Activated CD4-positive, alpha-beta T cell treated with anti-CD3 and anti-CD28 coated beads, Interleukin-2, amount 10 ng/mL, durations not matched to agents 7 days and 5 days (primary cell): ENCODE data around the gene ADAP1. TPM values are rescaled to one million over a fixed set of nuclear protein-coding genes. Genes with fewer than 3 reads are reported as not detected.
"Not testable (repeated sequence)": the region's sequence is repeated elsewhere in the genome, so short reads cannot be mapped to it uniquely, and the experiment has no call there.

Source experiments
- CTCF ChIA-PET: fragments of 350-600 bp; sonication (Branson Sonifier 250); formaldehyde crosslinking; loops from one replicate; lab custom pipeline; 2021; ENCODE audit warnings: antibody characterized with exemption; lab: Charles Lee
- POLR2A ChIA-PET: fragments of 350-600 bp; sonication (Branson Sonifier 250); formaldehyde crosslinking; loops from one replicate; lab custom pipeline; 2021; ENCODE audit warnings: antibody characterized with exemption; lab: Charles Lee
- DNase-seq: peaks from one replicate; pipeline ENCODE4 v3.0.0-alpha.2; 2020
- H3K27ac Mint-ChIP-seq: one replicate; pipeline ENCODE4 v1.8.0; 2021; ENCODE audit warnings: mild to moderate bottlenecking, moderate library complexity, mixed read lengths
- H3K27me3 Mint-ChIP-seq: one replicate; pipeline ENCODE4 v1.8.0; 2021; ENCODE audit warnings: mixed read lengths
- H3K36me3 Mint-ChIP-seq: one replicate; pipeline ENCODE4 v1.8.0; 2021; ENCODE audit warnings: low read depth, mixed read lengths
- H3K4me1 Mint-ChIP-seq: one replicate; pipeline ENCODE4 v1.8.0; 2021; ENCODE audit warnings: mixed read lengths
- H3K4me3 Mint-ChIP-seq: one replicate; pipeline ENCODE4 v1.8.0; 2021; ENCODE audit warnings: mild to moderate bottlenecking, moderate library complexity, mixed read lengths
- H3K9me3 Mint-ChIP-seq: one replicate; pipeline ENCODE4 v1.8.0; 2021; ENCODE audit warnings: mixed read lengths
- total RNA-seq, 2 experiments: library from RNA; stranded (reverse); gene quantifications; one replicate each; pipeline ENCODE4 v1.2.3, GENCODE V29; 2021

ADAP1 gene
- total RNA-seq, 2 experiments from 2014 or later, result 12.4 to 13.5 TPM

DNA sequence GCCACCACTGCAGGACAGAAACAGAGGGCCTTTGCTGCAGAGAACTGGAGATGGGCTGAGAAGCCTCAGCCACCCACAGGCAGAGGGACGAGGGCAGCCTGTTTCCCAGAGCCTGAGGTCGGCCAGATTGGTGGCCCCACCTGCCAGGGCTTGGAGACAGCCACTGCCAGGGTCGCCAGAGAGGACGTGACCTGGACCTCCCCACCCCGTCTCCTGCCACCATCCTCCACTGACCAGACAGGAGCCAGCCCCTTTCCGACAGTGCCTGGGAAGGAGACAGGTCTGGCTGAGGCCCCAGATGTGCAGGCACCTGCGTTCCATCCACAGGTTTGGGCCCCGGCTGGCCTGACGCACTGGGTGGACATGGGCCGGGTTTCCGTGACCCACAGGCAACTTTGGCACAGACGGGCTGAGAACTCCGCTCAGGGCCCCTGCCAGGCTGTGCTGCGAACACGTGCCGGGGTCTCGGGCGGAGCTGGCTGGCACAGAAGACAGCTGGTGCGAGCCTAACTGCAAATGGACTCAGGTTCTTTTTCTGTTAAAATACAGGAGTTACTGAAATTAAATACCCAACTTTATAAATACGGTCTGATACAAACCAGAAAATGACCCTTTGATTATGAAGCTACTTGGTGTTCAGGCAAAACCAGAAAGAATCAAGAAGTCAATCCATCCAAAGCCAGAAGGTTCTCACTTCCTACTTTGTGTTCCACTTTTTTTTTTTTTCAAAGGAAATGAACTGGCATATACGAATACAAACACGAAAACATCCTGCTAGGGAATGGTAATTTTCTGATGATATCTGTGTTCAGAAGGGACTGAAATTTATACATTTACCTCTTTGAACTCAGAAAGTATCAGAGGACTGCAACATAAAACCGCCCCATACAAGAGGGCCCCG is 14.0 kb upstream of the ADAP1 start:
- no peak overlapping the region for H3K27ac Mint-ChIP-seq

GRCh38 chr7:967361-968082 is 13.0 kb upstream of the ADAP1 start:
- POLR2A ChIA-PET, result no interaction called here
- Mint-ChIP-seq H3K4me3 (no peak overlapping the region), H3K4me1 (peaks cover 27% of the 10 kb centered on the region), H3K36me3 (peaks cover 26% of the 10 kb centered on the region), H3K27ac (no peak overlapping the region), H3K9me3 (no peaks in the 10 kb centered on the region), H3K27me3 (peaks cover 4% of the 10 kb centered on the region)
- CTCF ChIA-PET, result no interaction called here
- DNase-seq, result no peak

More for the DNA sequence above, 14.0 kb upstream of the ADAP1 start:
- no peak for DNase-seq
- Mint-ChIP-seq H3K27me3 (peaks cover 4% of the 10 kb centered on the region), H3K9me3 (no peaks in the 10 kb centered on the region), H3K36me3 (peaks cover 31% of the 10 kb centered on the region), H3K4me1 (peaks cover 36% of the 10 kb centered on the region), H3K4me3 (no peak overlapping the region)
- ChIA-PET POLR2A (interaction anchor here (0.5 kb wide), 1 partner anchor 151 kb away, joined by 3 read pairs; no protein-coding TSS in a partner anchor), CTCF (no interaction called here)

DNA sequence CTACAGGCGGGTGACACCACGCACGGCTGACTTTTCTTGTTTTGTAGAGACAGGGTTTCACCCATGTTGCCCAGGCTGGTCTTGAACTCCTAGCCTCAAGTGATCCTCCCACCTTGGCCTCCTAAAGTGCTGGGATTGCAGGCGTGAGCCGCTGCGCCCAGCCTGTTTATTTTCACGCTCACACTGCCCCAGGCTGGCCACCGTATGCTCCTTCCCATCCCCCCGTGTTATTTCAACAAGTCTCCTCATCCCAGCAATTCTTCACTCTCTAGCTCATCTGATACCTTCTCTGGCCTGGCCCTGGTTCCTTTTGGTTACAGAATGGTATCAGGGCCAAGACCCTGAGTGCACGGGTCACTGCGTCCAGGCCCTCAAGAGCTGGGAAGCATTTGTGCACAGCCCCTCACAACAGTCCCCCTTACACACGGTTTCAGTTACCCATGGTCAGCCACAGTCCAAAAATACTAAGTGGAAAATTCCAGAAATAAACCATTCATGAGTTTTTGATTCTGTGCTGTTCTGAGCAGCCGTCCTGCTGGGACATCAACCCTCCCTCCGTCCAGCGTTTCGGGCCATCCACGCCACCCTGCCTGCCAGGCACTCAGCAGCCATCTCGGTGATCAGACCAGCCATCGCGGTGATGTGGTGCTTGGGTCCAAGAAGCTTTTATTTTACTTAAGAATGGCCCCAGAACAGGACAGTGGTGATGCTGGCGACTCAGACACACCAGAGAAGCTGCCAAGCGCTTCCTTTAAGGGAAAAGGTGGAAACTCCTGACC is 12.0 kb upstream of the ADAP1 start:
- Mint-ChIP-seq H3K4me1 (peaks cover 20% of the 10 kb centered on the region), H3K27ac (no peak overlapping the region), H3K4me3 (no peak overlapping the region), H3K36me3 (peaks cover 19% of the 10 kb centered on the region), H3K9me3 (no peaks in the 10 kb centered on the region), H3K27me3 (peaks cover 7% of the 10 kb centered on the region)
- ChIA-PET POLR2A (no interaction called here), CTCF (interaction anchor here (0.6 kb wide), 1 partner anchor 508 kb away, joined by 3 read pairs; no protein-coding TSS in a partner anchor)
- no peak for DNase-seq

GRCh38 chr7:964401-965231 is 10.1 kb upstream of the ADAP1 start:
- Mint-ChIP-seq H3K27ac (no peak overlapping the region), H3K4me3 (no peak overlapping the region), H3K27me3 (peaks cover 7% of the 10 kb centered on the region), H3K9me3 (no peaks in the 10 kb centered on the region), H3K36me3 (peaks cover 10% of the 10 kb centered on the region), H3K4me1 (peaks cover 14% of the 10 kb centered on the region)
- POLR2A ChIA-PET, result no interaction called here
- CTCF ChIA-PET, result interaction anchor here (0.7 to 1.0 kb wide), 3 partner anchors 28 to 271 kb away, joined by 3 read pairs; no protein-coding TSS in a partner anchor
- no peak for DNase-seq

- ChIA-PET CTCF (interaction anchor here (0.6 to 0.8 kb wide), 2 partner anchors 11 to 272 kb away, joined by 3 read pairs; no protein-coding TSS in a partner anchor), POLR2A (no interaction called here)
- Mint-ChIP-seq H3K36me3 (peaks cover 10% of the 10 kb centered on the region), H3K27ac (no peak overlapping the region), H3K27me3 (peaks cover 7% of the 10 kb centered on the region), H3K9me3 (no peaks in the 10 kb centered on the region), H3K4me3 (no peak overlapping the region), H3K4me1 (peaks cover 14% of the 10 kb centered on the region)
- no peak for DNase-seq
Observed at GRCh38 chr7:963236-964078, 9.0 kb upstream of the ADAP1 start.

DNA sequence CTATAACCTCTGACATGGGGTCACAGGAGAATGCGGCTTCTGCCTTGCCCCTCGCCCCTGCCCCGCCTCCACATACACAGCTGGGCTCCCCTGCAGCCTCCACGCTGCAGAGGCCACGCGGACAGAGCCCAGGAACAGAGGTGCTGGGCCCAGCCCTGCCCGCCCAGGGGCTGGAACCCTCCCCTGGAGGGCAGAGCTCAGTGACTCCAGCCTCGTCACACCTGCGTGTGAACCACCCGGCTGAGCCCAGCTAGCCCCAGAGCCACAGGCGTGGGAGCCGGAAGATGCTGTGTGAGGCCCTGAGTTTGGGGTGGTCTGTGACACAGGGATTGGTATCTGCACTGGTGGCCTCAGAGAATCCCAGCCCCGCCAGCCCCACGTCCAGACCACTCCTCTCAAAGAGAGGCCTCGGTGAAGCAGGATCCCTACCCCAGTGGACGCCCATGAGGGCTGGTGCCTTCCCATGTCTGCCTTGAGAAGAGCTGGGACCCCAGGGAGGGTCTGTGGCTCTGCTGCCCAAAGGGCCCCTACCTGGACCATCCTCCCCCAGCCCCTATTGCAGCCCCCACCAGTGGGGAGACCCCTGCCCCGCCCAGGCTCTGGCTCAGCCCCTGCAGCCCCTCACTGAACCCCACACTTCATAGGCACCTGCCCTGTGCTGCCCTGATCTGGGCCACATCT is 8.1 kb upstream of the ADAP1 start:
- Mint-ChIP-seq H3K4me3 (no peak overlapping the region), H3K27ac (no peak overlapping the region), H3K9me3 (no peaks in the 10 kb centered on the region), H3K27me3 (peaks cover 7% of the 10 kb centered on the region), H3K4me1 (peaks cover 14% of the 10 kb centered on the region), H3K36me3 (peaks cover 5% of the 10 kb centered on the region)
- DNase-seq, result no peak
- POLR2A ChIA-PET, result no interaction called here
- CTCF ChIA-PET, result no interaction called here

DNA sequence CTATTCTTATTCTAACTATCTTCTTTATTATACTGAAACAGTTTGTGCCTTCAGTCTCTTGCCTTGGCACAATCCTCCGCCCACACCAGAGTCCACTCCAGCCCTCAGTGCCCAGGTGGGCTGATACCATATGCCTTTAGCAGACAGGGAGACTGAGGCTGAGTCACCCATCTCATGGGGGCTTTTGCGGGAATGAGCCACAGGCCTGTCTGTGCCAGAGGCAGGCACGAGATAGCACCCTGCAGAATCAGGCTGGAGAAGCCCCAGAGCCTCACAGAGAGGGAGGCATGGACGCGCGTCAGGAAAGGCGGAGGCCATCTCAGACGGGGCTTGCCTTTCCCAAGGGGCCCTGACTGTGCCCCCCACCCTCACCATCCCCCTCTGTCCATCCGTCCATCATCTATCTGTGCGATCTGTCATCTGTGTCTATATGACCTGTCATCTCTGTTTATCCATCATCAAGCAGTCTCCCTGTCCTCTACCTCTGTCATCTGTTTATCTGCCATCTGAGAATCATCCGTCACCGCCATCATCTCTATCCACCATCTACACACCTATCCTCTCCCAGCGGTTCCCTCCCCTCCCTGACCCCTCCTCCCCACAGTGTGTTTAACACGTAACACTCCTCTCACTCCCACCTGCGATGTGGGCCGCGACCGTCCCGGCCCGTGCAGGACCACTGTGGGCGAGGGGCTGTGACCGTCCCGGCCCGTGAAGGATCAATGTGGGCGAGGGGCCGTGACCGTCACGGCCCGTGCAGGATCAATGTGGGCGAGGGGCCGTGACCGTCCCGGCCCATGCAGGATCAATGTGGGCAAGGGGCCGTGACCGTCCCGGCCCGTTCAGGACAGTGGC is 7.3 kb upstream of the ADAP1 start:
- Mint-ChIP-seq H3K27me3 (peaks cover 7% of the 10 kb centered on the region), H3K27ac (no peak overlapping the region), H3K36me3 (no peaks in the 10 kb centered on the region), H3K4me1 (peaks cover 14% of the 10 kb centered on the region), H3K9me3 (no peaks in the 10 kb centered on the region), H3K4me3 (no peak overlapping the region)
- DNase-seq, result no peak
- POLR2A ChIA-PET, result no interaction called here
- CTCF ChIA-PET, result no interaction called here

- CTCF ChIA-PET, DNase-seq, H3K4me3 Mint-ChIP-seq, H3K27ac Mint-ChIP-seq, H3K27me3 Mint-ChIP-seq, POLR2A ChIA-PET, H3K9me3 Mint-ChIP-seq, H3K36me3 Mint-ChIP-seq: not testable (repeated sequence)
- H3K4me1 Mint-ChIP-seq, result peaks cover 12% of the 10 kb centered on the region
Observed at GRCh38 chr7:960972-961371, 6.5 kb upstream of the ADAP1 start.

DNA sequence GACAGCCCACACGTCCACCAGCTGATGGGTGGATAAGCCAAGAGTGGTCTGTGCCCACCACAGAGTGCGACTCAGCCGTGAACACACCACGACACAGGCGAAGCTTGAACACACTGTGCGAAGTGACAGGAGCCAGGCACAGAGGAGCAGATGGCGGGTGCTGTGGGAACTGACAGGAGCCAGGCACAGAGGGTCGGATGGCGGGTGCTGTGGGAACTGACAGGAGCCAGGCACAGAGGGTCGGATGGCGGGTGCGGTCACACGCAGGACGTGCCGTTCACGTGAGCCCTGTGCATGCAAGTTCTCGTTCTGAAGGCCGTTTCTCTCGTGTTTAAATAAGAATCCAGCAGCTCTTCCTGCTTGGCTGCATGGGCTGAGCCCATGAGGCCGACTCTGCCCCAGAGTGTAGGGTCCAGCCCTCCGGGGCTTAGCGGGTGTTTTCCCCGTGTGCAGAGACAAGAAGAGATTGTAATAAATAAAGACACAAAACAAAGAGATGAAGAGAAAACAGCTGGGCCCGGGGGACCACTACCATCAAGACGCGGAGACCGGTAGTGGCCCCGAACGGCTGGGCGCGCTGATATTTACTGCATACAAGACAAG is 5.9 kb upstream of the ADAP1 start:
- Mint-ChIP-seq H3K27ac (no peak overlapping the region), H3K9me3 (no peaks in the 10 kb centered on the region), H3K36me3 (no peaks in the 10 kb centered on the region), H3K4me1 (peaks cover 11% of the 10 kb centered on the region), H3K4me3 (no peak overlapping the region), H3K27me3 (peaks cover 11% of the 10 kb centered on the region)
- DNase-seq, result no peak
- ChIA-PET CTCF (interaction anchor here (0.9 kb wide), 1 partner anchor 10 kb away, joined by 3 read pairs; no protein-coding TSS in a partner anchor), POLR2A (no interaction called here)

- H3K36me3 Mint-ChIP-seq, H3K4me1 Mint-ChIP-seq, H3K27ac Mint-ChIP-seq, H3K4me3 Mint-ChIP-seq, H3K9me3 Mint-ChIP-seq, POLR2A ChIA-PET, DNase-seq: not testable (repeated sequence)
- CTCF ChIA-PET, result interaction anchor here (0.9 kb wide), 1 partner anchor 9 kb away, joined by 3 read pairs; no protein-coding TSS in a partner anchor
- peaks cover 16% of the 10 kb centered on the region for H3K27me3 Mint-ChIP-seq
Observed at GRCh38 chr7:959740-960139, 5.3 kb upstream of the ADAP1 start.
